K562 (cell line): ENCODE results near the gene ZCCHC14. TPM values are rescaled to one million over a fixed set of nuclear protein-coding genes. Genes with fewer than 3 reads are reported as not detected.
A peak's percentile ranks its signal among the peaks of the same experiment; 100 is the strongest.

Experiments used
- ARID2 ChIP-seq: fragments of 450-650 bp; IDR thresholded peaks from 2 replicates; pipeline ENCODE4 v1.6.1; 2017; ENCODE audit warnings: antibody characterized with exemption, mild to moderate bottlenecking
- HDAC1 ChIP-seq, 2 experiments: fragments of 450-650 bp; IDR thresholded peaks; 2 replicates each; pipeline ENCODE4 v1.6.1; 2016 to 2017; ENCODE audit warnings: inconsistent platforms in 1 of 2, mild to moderate bottlenecking in 1 of 2, moderate library complexity in 1 of 2
- HMGN3 ChIP-seq: IDR thresholded peaks from 2 replicates; pipeline ENCODE4 v1.6.1; 2011; ENCODE audit warnings: borderline replicate concordance, low read depth, mild to moderate bottlenecking, mixed read lengths, low read length; ENCODE audit not compliant: insufficient read length; ENCODE audit errors: extremely low read depth
- NBN ChIP-seq: fragments of 450-650 bp; IDR thresholded peaks from 2 replicates; pipeline ENCODE4 v1.6.1; 2016; ENCODE audit warnings: low read depth, mild to moderate bottlenecking
- NCOA2 ChIP-seq, 2 experiments: fragments of 450-650 bp; IDR thresholded peaks; 2 replicates each; pipeline ENCODE4 v1.6.1; 2018; ENCODE audit warnings: mild to moderate bottlenecking in 2 of 2, moderate library complexity in 1 of 2; ENCODE audit not compliant: partially characterized antibody in 2 of 2
- NR0B1 ChIP-seq: fragments of 450-650 bp; IDR thresholded peaks from one replicate; pipeline ENCODE4 v1.6.1; 2018; ENCODE audit warnings: mild to moderate bottlenecking, moderate library complexity; ENCODE audit not compliant: partially characterized antibody
- POLR2A ChIP-seq: fragments of 450-650 bp; conservative IDR thresholded peaks from 2 replicates; pipeline ENCODE4 v1.6.1; 2016
- POLR2AphosphoS5 ChIP-seq: IDR thresholded peaks from 2 replicates; pipeline ENCODE4 v1.6.1; 2011; ENCODE audit warnings: mild to moderate bottlenecking, low read depth, low read length, moderate library complexity; ENCODE audit not compliant: control insufficient read depth, insufficient read depth
- RBM17 ChIP-seq: fragments of 200-400 bp; formaldehyde crosslinking; IDR thresholded peaks from 2 replicates; pipeline ENCODE4 v1.6.1; 2017; ENCODE audit warnings: low read depth, mild to moderate bottlenecking, low read length, borderline replicate concordance
- SOX6 ChIP-seq: fragments of 450-650 bp; IDR thresholded peaks from 2 replicates; pipeline ENCODE4 v1.6.1; 2014; ENCODE audit warnings: mild to moderate bottlenecking
- THAP7 ChIP-seq: fragments of 250-450 bp; sonication (Bioruptor Pico); IDR thresholded peaks from 2 replicates; pipeline ENCODE4 v1.5.0; 2021
- ZBTB5 ChIP-seq: fragments of 450-650 bp; IDR thresholded peaks from 2 replicates; pipeline ENCODE4 v1.6.1; 2017; ENCODE audit warnings: antibody characterized with exemption
- ZNF347 ChIP-seq: fragments of 450-650 bp; formaldehyde crosslinking; IDR thresholded peaks from 2 replicates; pipeline ENCODE4 v1.4.0; 2020; ENCODE audit warnings: low read depth, mild to moderate bottlenecking, moderate library complexity
- ZNF583 ChIP-seq: fragments of 250-450 bp; sonication (Bioruptor Pico); IDR thresholded peaks from 2 replicates; pipeline ENCODE4 v1.4.0; 2020
- ZNF696 ChIP-seq: fragments of 250-450 bp; sonication (Bioruptor Pico); conservative IDR thresholded peaks from 2 replicates; pipeline ENCODE4 v1.4.0; 2020; ENCODE audit warnings: mild to moderate bottlenecking, moderate library complexity
- ZNF780A ChIP-seq: fragments of 250-450 bp; sonication (Bioruptor Pico); IDR thresholded peaks from 2 replicates; pipeline ENCODE4 v1.5.0; 2021; ENCODE audit warnings: mild to moderate bottlenecking
- polyA plus RNA-seq, 8 experiments: library from polyadenylated mRNA; depleted of rRNA in 4 of 8; stranded (reverse) in 5 of 8; unstranded in 3 of 8; fragments of >200 nt; fragmentation: Nextera tagmentation in 2 of 8; fragmentation: Illumina TruSeq in 1 of 8; extraction: Ambion mirVana in 2 of 8; extraction: Trizol in 1 of 8; gene quantifications; 2 replicates each; pipeline versions ENCODE4 v1.2.1 to v1.2.3, GENCODE V29; 2011 to 2014; ENCODE audit warnings: inconsistent platforms in 1 of 8, missing spikeins in 1 of 8
- total RNA-seq, 7 experiments: library from RNA; depleted of rRNA in 6 of 7; stranded (reverse); fragments of >200 nt in 6 of 7; fragmentation: Illumina TruSeq in 2 of 7; extraction: Trizol in 2 of 7; gene quantifications; 2 replicates each; pipeline versions ENCODE4 v1.2.1 to v1.2.3, GENCODE V29; 2011 to 2021; ENCODE audit warnings: low replicate concordance in 1 of 7
- TF ChIP-seq, protein P1 (sequence below): fragments of 200-800 bp; sonication (Bioruptor generic); IDR thresholded peaks from 2 replicates; pipeline ENCODE4 v1.6.1; 2017; ENCODE audit warnings: missing genetic modification characterization, missing compliant biosample characterization
- TF ChIP-seq, protein P2 (sequence below): fragments of 450-650 bp; formaldehyde crosslinking; conservative IDR thresholded peaks from 2 replicates; pipeline ENCODE4 v1.4.0; 2022; ENCODE audit warnings: mild to moderate bottlenecking, missing genetic modification characterization
- TF ChIP-seq, protein P3 (sequence below): IDR thresholded peaks from 2 replicates; pipeline ENCODE4 v1.6.1; 2011; ENCODE audit not compliant: insufficient read length; ENCODE audit errors: extremely low read depth
- TF ChIP-seq, protein P4 (sequence below): sonication (generic); formaldehyde crosslinking; IDR thresholded peaks from 2 replicates; pipeline ENCODE4 v1.8.0; 2022; ENCODE audit warnings: missing genetic modification reagents, mild to moderate bottlenecking, moderate library complexity, borderline replicate concordance

The ZCCHC14 gene
- total and polyA plus RNA-seq, 9 of the 15 experiments (the other 6 are each of a cell fraction or from before 2014, with no cell fraction given) = 1.5 to 12.4 (median 2.9) TPM

GRCh38 chr16:87461466-87461991 lies 31.3 kb downstream of the ZCCHC14 start (continued):
- TF ChIP-seq ZNF696 (CRISPR knock-in tag) (no peak), HMGN3 (no peak), ZBTB5 (no peak), ZNF347 (CRISPR knock-in tag) (no peak), NBN (peak; percentile 23; the same call in 1 of the 2 replicates), HDAC1 (IDR thresholded peaks at IDR 0.05) (peak in 1 of 2 experiments; percentile 69; a peak in 2 of 4 replicates), ARID2 (no peak), NCOA2 (IDR thresholded peaks at IDR 0.05; ENCODE audit: partially characterized antibody in 2 of 2) (no peak), RBM17 (no peak), THAP7 (no peak), SOX6 (0 out of 2 replicates have a peak, but pooled peaks have one; percentile 44), ZNF780A (CRISPR knock-in tag) (no peak), ZNF583 (CRISPR knock-in tag) (no peak), NR0B1 (no peak), POLR2AphosphoS5 (no peak), POLR2A (0 out of 2 replicates have a peak, but pooled peaks have one; percentile 41)
- TF ChIP-seq, protein P1, sequence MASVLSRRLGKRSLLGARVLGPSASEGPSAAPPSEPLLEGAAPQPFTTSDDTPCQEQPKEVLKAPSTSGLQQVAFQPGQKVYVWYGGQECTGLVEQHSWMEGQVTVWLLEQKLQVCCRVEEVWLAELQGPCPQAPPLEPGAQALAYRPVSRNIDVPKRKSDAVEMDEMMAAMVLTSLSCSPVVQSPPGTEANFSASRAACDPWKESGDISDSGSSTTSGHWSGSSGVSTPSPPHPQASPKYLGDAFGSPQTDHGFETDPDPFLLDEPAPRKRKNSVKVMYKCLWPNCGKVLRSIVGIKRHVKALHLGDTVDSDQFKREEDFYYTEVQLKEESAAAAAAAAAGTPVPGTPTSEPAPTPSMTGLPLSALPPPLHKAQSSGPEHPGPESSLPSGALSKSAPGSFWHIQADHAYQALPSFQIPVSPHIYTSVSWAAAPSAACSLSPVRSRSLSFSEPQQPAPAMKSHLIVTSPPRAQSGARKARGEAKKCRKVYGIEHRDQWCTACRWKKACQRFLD (CRISPR knock-in tag) = no peak; the same call in 1 of the 2 replicates
- TF ChIP-seq, protein P2, sequence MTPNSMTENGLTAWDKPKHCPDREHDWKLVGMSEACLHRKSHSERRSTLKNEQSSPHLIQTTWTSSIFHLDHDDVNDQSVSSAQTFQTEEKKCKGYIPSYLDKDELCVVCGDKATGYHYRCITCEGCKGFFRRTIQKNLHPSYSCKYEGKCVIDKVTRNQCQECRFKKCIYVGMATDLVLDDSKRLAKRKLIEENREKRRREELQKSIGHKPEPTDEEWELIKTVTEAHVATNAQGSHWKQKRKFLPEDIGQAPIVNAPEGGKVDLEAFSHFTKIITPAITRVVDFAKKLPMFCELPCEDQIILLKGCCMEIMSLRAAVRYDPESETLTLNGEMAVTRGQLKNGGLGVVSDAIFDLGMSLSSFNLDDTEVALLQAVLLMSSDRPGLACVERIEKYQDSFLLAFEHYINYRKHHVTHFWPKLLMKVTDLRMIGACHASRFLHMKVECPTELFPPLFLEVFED (CRISPR knock-in tag) = no peak
- TF ChIP-seq, protein P3, sequence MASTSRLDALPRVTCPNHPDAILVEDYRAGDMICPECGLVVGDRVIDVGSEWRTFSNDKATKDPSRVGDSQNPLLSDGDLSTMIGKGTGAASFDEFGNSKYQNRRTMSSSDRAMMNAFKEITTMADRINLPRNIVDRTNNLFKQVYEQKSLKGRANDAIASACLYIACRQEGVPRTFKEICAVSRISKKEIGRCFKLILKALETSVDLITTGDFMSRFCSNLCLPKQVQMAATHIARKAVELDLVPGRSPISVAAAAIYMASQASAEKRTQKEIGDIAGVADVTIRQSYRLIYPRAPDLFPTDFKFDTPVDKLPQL = no peak
- TF ChIP-seq, protein P4, sequence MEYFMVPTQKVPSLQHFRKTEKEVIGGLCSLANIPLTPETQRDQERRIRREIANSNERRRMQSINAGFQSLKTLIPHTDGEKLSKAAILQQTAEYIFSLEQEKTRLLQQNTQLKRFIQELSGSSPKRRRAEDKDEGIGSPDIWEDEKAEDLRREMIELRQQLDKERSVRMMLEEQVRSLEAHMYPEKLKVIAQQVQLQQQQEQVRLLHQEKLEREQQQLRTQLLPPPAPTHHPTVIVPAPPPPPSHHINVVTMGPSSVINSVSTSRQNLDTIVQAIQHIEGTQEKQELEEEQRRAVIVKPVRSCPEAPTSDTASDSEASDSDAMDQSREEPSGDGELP (CRISPR knock-in tag) = peak; percentile 55; the same call in 1 of the 2 replicates
